PC-3 (cell line): Measurements from ENCODE around the gene TNXB.

Experiments used
- CTCF ChIP-seq: fragments of 300-600 bp; sonication (generic); conservative IDR thresholded peaks from 2 replicates; pipeline ENCODE4 v1.5.1; 2017; ENCODE audit warnings: antibody characterized with exemption, low read depth, mild to moderate bottlenecking, low read length
- EZH2 ChIP-seq: fragments of 300-600 bp; sonication (generic); IDR thresholded peaks from one replicate; pipeline ENCODE4 v1.6.1; 2017; ENCODE audit warnings: antibody characterized with exemption, mild to moderate bottlenecking, low read length; ENCODE audit not compliant: unreplicated experiment
- EZH2phosphoT487 ChIP-seq: fragments of 300-600 bp; sonication (generic); IDR thresholded peaks from 2 replicates; pipeline ENCODE4 v1.6.1; 2018; ENCODE audit warnings: mild to moderate bottlenecking, antibody characterized with exemption, low read length, borderline replicate concordance

GRCh38 chr6:32109114-32109764, at the start of gene TNXB:
- TF ChIP-seq CTCF (no peak), EZH2phosphoT487 (no peak), EZH2 (no peak)
